Transverse colon (tissue), 4 donors: ENCODE results near the gene CES2. TPM values are rescaled to one million over a fixed set of nuclear protein-coding genes. Genes with fewer than 3 reads are reported as not detected.

Experiments used
- DNase-seq: peaks from one replicate; pipeline ENCODE4 v3.0.0-alpha.2; 2019
- H3K27ac ChIP-seq, 4 donors: fragments of 200-600 bp; sonication (generic); 2 replicates each; pipeline ENCODE4 v1.5.1; 2016 to 2018; ENCODE audit warnings: inconsistent platforms in 4 of 4
- H3K27me3 ChIP-seq: fragments of 200-600 bp; sonication (generic); 2 replicates; pipeline ENCODE4 v1.5.1; 2017; ENCODE audit warnings: inconsistent platforms
- H3K36me3 ChIP-seq, 4 donors: fragments of 200-600 bp; sonication (generic); 2 replicates each; pipeline ENCODE4 v1.5.1; 2017 to 2019; ENCODE audit warnings: inconsistent platforms in 4 of 4
- H3K4me1 ChIP-seq, 4 donors: fragments of 200-600 bp; sonication (generic); 2 replicates each; pipeline ENCODE4 v1.5.1; 2017 to 2020; ENCODE audit warnings: inconsistent platforms in 4 of 4
- H3K4me3 ChIP-seq, 4 donors: fragments of 200-600 bp; sonication (generic); 1 replicate in 1 of 4; 2 replicates in 3 of 4; pipeline versions ENCODE4 v1.5.1 to v1.6.1; 2017 to 2019; ENCODE audit warnings: inconsistent platforms in 4 of 4
- H3K9me3 ChIP-seq, 2 donors: fragments of 200-600 bp; sonication (generic); 2 replicates each; pipeline ENCODE4 v1.5.1; 2017 to 2019; ENCODE audit warnings: inconsistent platforms in 2 of 2
- EP300 ChIP-seq: sonication (generic); formaldehyde crosslinking; IDR thresholded peaks from one replicate; pipeline ENCODE4 v1.6.1; 2017; ENCODE audit warnings: antibody characterized with exemption, low read depth
- POLR2A ChIP-seq: fragments of 450-650 bp; IDR thresholded peaks from one replicate; pipeline ENCODE4 v1.6.1; 2016; ENCODE audit warnings: antibody characterized with exemption, mild to moderate bottlenecking, moderate library complexity
- POLR2AphosphoS5 ChIP-seq, 3 donors: sonication (generic); formaldehyde crosslinking; IDR thresholded peaks; one replicate each; pipeline ENCODE4 v1.6.1; 2016; ENCODE audit warnings: antibody characterized with exemption in 3 of 3
- WGBS, 2 donors: methylation state at CpG; one replicate each; pipeline ENCODE4 v1.1.5; 2018; ENCODE audit warnings: low coverage in 1 of 2; 5-methylcytosine and 5-hydroxymethylcytosine counted together
- in situ Hi-C, 4 donors: fragments of 200-750 bp; cut with MboI; loops; one replicate each; pipeline versions ENCODE4 v1.15.0 to v1.15.1; 2017; ENCODE audit warnings: low sequenced_read_pairs in 3 of 4, low pct_ligation_motif_present in 1 of 4, low pct_unique_long_range_greater_than_20kb in 1 of 4
- intact Hi-C: fragments of 100-400 bp; cut with DNase I; formaldehyde crosslinking; loops from one replicate; pipeline ENCODE4 v1.15.1; 2023; ENCODE audit warnings: low total_unique reads
- total RNA-seq, 4 donors: library from RNA; depleted of rRNA; stranded (reverse); fragments of >200 nt; gene quantifications; one replicate each; pipeline ENCODE4 v1.1.0, GENCODE V29; 2016
- TF ChIP-seq, protein P1 (sequence below), 5 experiments: fragments of 200-600 bp in 3 of 5; fragments of 450-650 bp in 2 of 5; sonication (generic) in 3 of 5; IDR thresholded peaks; 1 replicate in 2 of 5; 2 replicates in 3 of 5; pipeline ENCODE4 v1.5.1; 2016 to 2017; ENCODE audit warnings: antibody characterized with exemption in 5 of 5, inconsistent platforms in 3 of 5, mild to moderate bottlenecking in 2 of 5, moderate library complexity in 1 of 5

Gene CES2
- total RNA-seq, 4 donors from 2014 or later: 462 to 1,338 (median 921) TPM

DNA sequence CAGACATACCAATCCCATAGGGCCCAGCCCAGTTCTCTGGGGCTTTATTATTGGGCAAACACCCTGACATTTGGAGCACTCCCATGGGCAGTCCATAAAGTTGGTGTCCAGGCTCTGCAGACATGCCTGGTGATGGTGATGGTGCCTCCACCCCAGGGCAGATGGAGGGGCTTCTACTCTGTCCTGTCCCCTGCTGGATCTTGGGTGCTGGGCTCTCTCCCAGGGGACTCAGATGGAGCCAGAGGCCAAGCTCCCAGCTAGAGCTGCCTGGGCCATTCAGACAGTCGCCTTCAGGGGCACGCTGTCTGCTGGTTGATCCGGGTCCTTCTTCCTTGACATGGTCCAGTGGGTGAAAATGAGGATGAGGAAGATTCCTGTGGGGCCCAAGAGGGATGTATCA, 27.2 kb upstream of the CES2 start:
- Histone ChIP-seq H3K36me3 (no peaks in the 10 kb centered on the region), H3K9me3 (no peaks in the 10 kb centered on the region), H3K4me3 (no peak overlapping the region), H3K27ac (no peak overlapping the region), H3K27me3 (no peaks in the 10 kb centered on the region), H3K4me1 (peaks cover 14 to 24% (median 17%) of the 10 kb centered on the region in 4 donors)
- 95% methylated on average over 3 of the region's 3 CpGs; no CpG with 5 or more reads in 1 of the 2 donors for WGBS, 2 donors
- intact Hi-C loops (no loop called here), in situ Hi-C loops (no loop called here)
- TF ChIP-seq POLR2AphosphoS5 (IDR thresholded peaks at IDR 0.05) (no peak), EP300 (no peak), POLR2A (no peak)
- TF ChIP-seq, protein P1, sequence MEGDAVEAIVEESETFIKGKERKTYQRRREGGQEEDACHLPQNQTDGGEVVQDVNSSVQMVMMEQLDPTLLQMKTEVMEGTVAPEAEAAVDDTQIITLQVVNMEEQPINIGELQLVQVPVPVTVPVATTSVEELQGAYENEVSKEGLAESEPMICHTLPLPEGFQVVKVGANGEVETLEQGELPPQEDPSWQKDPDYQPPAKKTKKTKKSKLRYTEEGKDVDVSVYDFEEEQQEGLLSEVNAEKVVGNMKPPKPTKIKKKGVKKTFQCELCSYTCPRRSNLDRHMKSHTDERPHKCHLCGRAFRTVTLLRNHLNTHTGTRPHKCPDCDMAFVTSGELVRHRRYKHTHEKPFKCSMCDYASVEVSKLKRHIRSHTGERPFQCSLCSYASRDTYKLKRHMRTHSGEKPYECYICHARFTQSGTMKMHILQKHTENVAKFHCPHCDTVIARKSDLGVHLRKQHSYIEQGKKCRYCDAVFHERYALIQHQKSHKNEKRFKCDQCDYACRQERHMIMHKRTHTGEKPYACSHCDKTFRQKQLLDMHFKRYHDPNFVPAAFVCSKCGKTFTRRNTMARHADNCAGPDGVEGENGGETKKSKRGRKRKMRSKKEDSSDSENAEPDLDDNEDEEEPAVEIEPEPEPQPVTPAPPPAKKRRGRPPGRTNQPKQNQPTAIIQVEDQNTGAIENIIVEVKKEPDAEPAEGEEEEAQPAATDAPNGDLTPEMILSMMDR (IDR thresholded peaks at IDR 0.05): no peak
- no peak for DNase-seq

DNA sequence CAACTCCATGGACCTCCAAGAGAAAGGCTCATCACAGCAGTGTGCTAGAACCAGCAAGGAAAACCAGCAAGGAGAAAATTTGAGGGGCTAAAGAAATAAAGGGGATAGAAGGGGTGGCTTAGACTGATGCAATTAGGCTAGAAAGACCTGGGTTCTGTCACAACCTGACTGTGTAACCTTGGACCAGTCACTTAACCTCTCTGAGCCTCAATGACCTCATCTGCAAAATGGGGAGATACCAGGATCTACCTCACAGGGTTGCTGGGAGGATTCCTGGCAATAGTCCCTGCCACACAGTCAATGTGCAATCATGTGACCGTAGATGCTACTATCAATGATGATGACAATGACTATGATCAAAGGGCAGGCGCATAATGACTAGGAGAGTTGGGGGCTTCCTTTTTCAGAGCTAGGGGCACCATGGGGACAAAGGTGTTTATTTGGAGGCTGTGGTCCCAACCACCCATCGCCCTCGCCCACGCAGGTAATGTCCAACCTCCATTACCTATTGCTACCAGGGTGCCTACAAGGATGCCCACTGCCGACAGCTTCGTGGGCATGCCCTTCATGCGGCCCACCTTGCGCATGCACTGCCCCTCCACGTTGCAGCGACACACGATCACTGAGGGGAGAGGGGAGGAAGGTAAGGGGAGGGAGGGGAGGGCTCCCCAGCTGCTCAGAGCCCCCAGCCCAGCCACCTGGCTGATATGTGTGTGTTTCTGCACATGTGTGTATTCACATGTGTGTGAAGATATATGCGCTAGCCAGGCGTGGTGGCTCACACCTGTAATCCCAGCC, 26.4 kb upstream of the CES2 start:
- no peak for DNase-seq
- peaks cover 10 to 21% (median 15%) of the 10 kb centered on the region in 4 donors for H3K4me1 ChIP-seq
- TF ChIP-seq, protein P1 (IDR thresholded peaks at IDR 0.05): no peak

DNA sequence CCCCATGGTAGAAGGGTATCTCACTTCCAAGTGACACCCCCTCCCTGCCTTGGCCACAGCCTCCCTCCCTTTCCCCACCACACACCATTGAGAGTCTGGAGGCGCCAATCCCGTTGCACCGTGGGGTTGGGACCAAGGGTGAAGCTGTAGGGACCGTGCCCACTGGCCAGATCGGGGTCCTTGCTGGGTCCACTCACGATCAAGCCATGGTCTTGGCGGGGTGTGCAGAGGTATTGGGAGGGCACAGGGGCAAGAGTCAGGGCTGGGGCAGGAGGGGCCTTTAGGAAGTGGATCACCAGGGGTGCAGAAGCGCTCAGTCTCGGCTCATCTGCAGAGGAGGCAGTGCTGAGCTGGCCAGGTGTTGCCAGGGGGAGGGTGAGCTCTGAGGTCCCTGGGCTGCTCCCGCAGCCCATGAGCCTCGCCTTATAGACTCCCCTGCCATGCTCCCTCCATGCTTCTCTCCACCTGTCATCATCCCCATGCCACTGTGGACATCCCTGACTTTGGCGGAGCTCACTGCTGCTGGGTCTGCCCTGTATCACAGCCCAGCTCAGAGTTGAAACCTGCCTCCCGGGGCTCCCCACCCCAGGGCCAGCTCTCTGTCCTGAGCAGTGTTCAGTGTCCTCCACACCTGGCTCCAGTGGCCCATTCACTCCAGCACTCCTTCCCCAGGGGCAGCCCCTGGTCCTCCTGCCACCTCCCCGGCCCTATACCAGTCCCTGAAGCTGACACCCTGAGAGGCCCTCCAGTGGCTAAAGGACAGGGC, 25.0 kb upstream of the CES2 start:
- WGBS, 2 donors: 78 to 100% methylated on average over 3 to 14 of the region's 14 CpGs
- no peaks in the 10 kb centered on the region for H3K9me3 ChIP-seq
- no peaks in the 10 kb centered on the region for H3K36me3 ChIP-seq
- peaks cover 5 to 8% (median 7%) of the 10 kb centered on the region in 4 donors for H3K4me1 ChIP-seq
- intact Hi-C loops: no loop called here
- DNase-seq: no peak
- TF ChIP-seq EP300 (no peak), POLR2AphosphoS5 (IDR thresholded peaks at IDR 0.05) (no peak)
- TF ChIP-seq, protein P1 (IDR thresholded peaks at IDR 0.05): no peak
- no peaks in the 10 kb centered on the region for H3K27me3 ChIP-seq
- no peak overlapping the region for H3K4me3 ChIP-seq
- in situ Hi-C loops: no loop called here
- H3K27ac ChIP-seq: no peak overlapping the region

More for the DNA sequence above, 26.4 kb upstream of the CES2 start:
- Histone ChIP-seq H3K4me3 (no peak overlapping the region), H3K27me3 (no peaks in the 10 kb centered on the region), H3K27ac (no peak overlapping the region), H3K36me3 (no peaks in the 10 kb centered on the region), H3K9me3 (no peaks in the 10 kb centered on the region)
- in situ Hi-C loops: no loop called here
- intact Hi-C loops: no loop called here
- 87 to 88% methylated on average over 3 to 14 of the region's 14 CpGs for WGBS, 2 donors

DNA sequence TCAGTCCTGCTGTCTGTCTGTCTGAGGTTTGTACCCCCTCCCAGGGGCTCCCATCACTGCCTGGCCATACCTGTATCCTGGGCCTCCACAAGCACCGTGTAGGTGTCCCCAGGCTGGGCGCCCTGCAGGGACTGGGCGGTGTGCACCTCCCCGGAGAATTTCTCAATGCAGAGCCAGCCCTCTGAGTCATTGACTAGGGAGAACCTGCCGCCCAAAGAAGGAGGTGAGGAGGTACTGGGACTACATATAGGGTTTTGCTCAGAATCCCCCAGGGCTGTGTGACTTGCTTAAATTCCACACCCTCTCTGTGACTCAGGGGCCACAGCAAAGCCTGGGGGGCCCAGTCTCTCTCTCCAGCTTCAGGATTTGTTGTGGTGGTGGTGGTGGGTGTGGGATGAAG, 24.2 kb upstream of the CES2 start:
- no peak overlapping the region for H3K4me3 ChIP-seq
- H3K27me3 ChIP-seq: no peaks in the 10 kb centered on the region
- no peaks in the 10 kb centered on the region for H3K9me3 ChIP-seq
- no peaks in the 10 kb centered on the region for H3K36me3 ChIP-seq
- TF ChIP-seq, protein P1 (IDR thresholded peaks at IDR 0.05): no peak
- TF ChIP-seq POLR2A: no peak
- no peak for TF ChIP-seq POLR2AphosphoS5 (IDR thresholded peaks at IDR 0.05)
- TF ChIP-seq EP300: no peak
- no peak for DNase-seq
- no peak overlapping the region for H3K27ac ChIP-seq
- 79% methylated on average over 5 of the region's 5 CpGs; no CpG with 5 or more reads in 1 of the 2 donors for WGBS, 2 donors
- intact Hi-C loops (no loop called here), in situ Hi-C loops (no loop called here)
- H3K4me1 ChIP-seq: peaks cover 0 to under 1% (median 0%) of the 10 kb centered on the region in 4 donors
